OCI-LY7 (cell line): ENCODE results near the gene AASDHPPT. TPM values are rescaled to one million over a fixed set of nuclear protein-coding genes. Genes with fewer than 3 reads are reported as not detected.

Experiments used
- BruUV-seq: library from RNA; stranded (reverse); fragments of 400-500 nt; replicated peaks from 2 replicates; lab custom pipeline; 2021; lab: Mats Ljungman, UMichigan
- CTCF ChIA-PET: fragments of 300-600 bp; sonication (Branson Sonifier 250); formaldehyde crosslinking; loops from one replicate; lab custom pipeline; 2022; ENCODE audit warnings: antibody characterized with exemption; ENCODE audit not compliant: unreplicated experiment; lab: Charles Lee
- POLR2A ChIA-PET: fragments of 300-600 bp; sonication (Branson Sonifier 250); formaldehyde crosslinking; loops from one replicate; lab custom pipeline; 2022; ENCODE audit warnings: antibody characterized with exemption; lab: Charles Lee
- DNase-seq: peaks from one replicate; pipeline ENCODE4 v3.0.0-alpha.2; 2015; ENCODE audit warnings: low spot score
- H2AFZ ChIP-seq: fragments of 200-600 bp; sonication (generic), shearing (Covaris generic); 2 replicates; pipeline ENCODE4 v1.6.1; 2014; ENCODE audit warnings: mild to moderate bottlenecking, antibody characterized with exemption, low read length, moderate library complexity
- H3K27ac ChIP-seq: fragments of 200-600 bp; sonication (generic); 2 replicates; pipeline ENCODE4 v1.5.1; 2014; ENCODE audit warnings: mixed run types, low read depth, mild to moderate bottlenecking, moderate library complexity, low read length, inconsistent platforms; ENCODE audit not compliant: poor library complexity, severe bottlenecking
- H3K36me3 ChIP-seq: fragments of 200-600 bp; sonication (generic); 2 replicates; pipeline ENCODE4 v1.6.1; 2014; ENCODE audit warnings: mild to moderate bottlenecking, antibody characterized with exemption, low read length, moderate library complexity, mixed read lengths; ENCODE audit not compliant: insufficient read depth
- H3K4me1 ChIP-seq: fragments of 200-600 bp; sonication (generic); 2 replicates; pipeline ENCODE4 v1.5.1; 2014; ENCODE audit warnings: mild to moderate bottlenecking, low read length; ENCODE audit not compliant: insufficient read depth, poor library complexity, severe bottlenecking
- H3K4me2 ChIP-seq: fragments of 200-600 bp; sonication (generic); 2 replicates; pipeline ENCODE4 v1.6.1; 2014; ENCODE audit warnings: mild to moderate bottlenecking, low read length
- H3K4me3 ChIP-seq: fragments of 200-600 bp; sonication (generic); 2 replicates; pipeline ENCODE4 v1.5.1; 2014; ENCODE audit warnings: mild to moderate bottlenecking, low read depth, low read length; ENCODE audit not compliant: poor library complexity, severe bottlenecking
- H3K79me2 ChIP-seq: fragments of 200-600 bp; sonication (generic); 2 replicates; pipeline ENCODE4 v1.6.1; 2016; ENCODE audit warnings: low read depth, mild to moderate bottlenecking, low read length, moderate library complexity, mixed read lengths; ENCODE audit not compliant: insufficient read depth
- H3K9me2 ChIP-seq: fragments of 200-600 bp; sonication (generic); 2 replicates; pipeline ENCODE4 v1.6.1; 2016; ENCODE audit warnings: mild to moderate bottlenecking, low read length, mixed read lengths; ENCODE audit not compliant: insufficient read depth
- H3K9me3 ChIP-seq: fragments of 200-600 bp; sonication (generic); 2 replicates; pipeline ENCODE4 v1.6.1; 2014; ENCODE audit warnings: mild to moderate bottlenecking, mixed run types, low read length, mixed read lengths
- H4K20me1 ChIP-seq: fragments of 200-600 bp; sonication (generic); 2 replicates; pipeline ENCODE4 v1.6.1; 2014; ENCODE audit warnings: mild to moderate bottlenecking, antibody characterized with exemption, low read length, moderate library complexity, mixed read lengths; ENCODE audit not compliant: insufficient read depth
- EZH2phosphoT487 ChIP-seq: fragments of 200-600 bp; sonication (generic); IDR thresholded peaks from 2 replicates; pipeline ENCODE4 v1.6.1; 2018; ENCODE audit warnings: low read depth, borderline replicate concordance, mild to moderate bottlenecking, mixed run types, antibody characterized with exemption, low read length, moderate library complexity, mixed read lengths
- intact Hi-C: fragments of 100-400 bp; cut with micrococcal nuclease; formaldehyde crosslinking; loops from one replicate; pipeline ENCODE4 v1.10.0; 2022; ENCODE audit not compliant: unreplicated experiment
- total RNA-seq, 2 experiments: library from RNA; depleted of rRNA in 1 of 2; stranded (reverse); fragments of >200 nt in 1 of 2; shearing (Covaris generic) in 1 of 2; gene quantifications; 2 replicates each; pipeline ENCODE4 v1.2.3, GENCODE V29; 2014 to 2022
- TF ChIP-seq, protein P1 (sequence below): fragments of 200-600 bp; sonication (generic); conservative IDR thresholded peaks from 2 replicates; pipeline ENCODE4 v1.5.1; 2014; ENCODE audit warnings: mild to moderate bottlenecking, antibody characterized with exemption, low read length, moderate library complexity, mixed read lengths

AASDHPPT gene
- total RNA-seq, 2 experiments from 2014 or later, result 49.5 to 51.1 TPM

DNA sequence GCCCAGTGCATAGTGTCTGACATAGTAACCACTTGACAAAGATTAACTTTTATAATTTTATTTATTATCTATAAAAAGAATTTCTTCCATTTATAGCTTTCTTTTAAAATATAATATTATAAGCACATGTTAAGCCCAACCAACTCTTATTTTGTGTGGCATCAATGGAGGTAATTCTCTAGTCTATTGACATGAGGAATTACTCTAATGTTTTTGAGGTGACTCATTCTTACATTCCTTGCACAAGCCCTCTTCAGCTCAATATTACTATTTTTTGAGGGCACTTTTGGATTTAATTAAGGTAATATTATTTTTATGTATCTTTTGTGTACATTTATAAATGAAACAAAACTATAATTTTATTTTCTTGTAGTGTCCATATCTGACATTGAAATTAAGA, 59.6 kb downstream of the AASDHPPT start:
- H3K4me2 ChIP-seq, result no peak overlapping the region
- DNase-seq, result no peak
- BruUV-seq, result no TSS peak
- H3K9me2 ChIP-seq, result no peaks in the 10 kb centered on the region
- TF ChIP-seq EZH2phosphoT487, result no peak
- TF ChIP-seq, protein P1, sequence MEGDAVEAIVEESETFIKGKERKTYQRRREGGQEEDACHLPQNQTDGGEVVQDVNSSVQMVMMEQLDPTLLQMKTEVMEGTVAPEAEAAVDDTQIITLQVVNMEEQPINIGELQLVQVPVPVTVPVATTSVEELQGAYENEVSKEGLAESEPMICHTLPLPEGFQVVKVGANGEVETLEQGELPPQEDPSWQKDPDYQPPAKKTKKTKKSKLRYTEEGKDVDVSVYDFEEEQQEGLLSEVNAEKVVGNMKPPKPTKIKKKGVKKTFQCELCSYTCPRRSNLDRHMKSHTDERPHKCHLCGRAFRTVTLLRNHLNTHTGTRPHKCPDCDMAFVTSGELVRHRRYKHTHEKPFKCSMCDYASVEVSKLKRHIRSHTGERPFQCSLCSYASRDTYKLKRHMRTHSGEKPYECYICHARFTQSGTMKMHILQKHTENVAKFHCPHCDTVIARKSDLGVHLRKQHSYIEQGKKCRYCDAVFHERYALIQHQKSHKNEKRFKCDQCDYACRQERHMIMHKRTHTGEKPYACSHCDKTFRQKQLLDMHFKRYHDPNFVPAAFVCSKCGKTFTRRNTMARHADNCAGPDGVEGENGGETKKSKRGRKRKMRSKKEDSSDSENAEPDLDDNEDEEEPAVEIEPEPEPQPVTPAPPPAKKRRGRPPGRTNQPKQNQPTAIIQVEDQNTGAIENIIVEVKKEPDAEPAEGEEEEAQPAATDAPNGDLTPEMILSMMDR, result no peak
- no peak overlapping the region for H2AFZ ChIP-seq
- H3K4me3 ChIP-seq, result no peak overlapping the region
- CTCF ChIA-PET, result interaction anchor here (1.4 kb wide), 1 partner anchor 10 kb away, joined by 3 read pairs; no protein-coding TSS in a partner anchor
- H3K27ac ChIP-seq, result no peak overlapping the region
- intact Hi-C loops, result no loop called here
- no peaks in the 10 kb centered on the region for H3K36me3 ChIP-seq
- no peaks in the 10 kb centered on the region for H3K4me1 ChIP-seq
- H3K79me2 ChIP-seq, result no peaks in the 10 kb centered on the region
- H4K20me1 ChIP-seq, result no peaks in the 10 kb centered on the region
- POLR2A ChIA-PET, result interaction anchor here (0.6 to 1.8 kb wide), 4 partner anchors 10 to 77 kb away, joined by 3 to 6 read pairs (median 4); no protein-coding TSS in a partner anchor
- H3K9me3 ChIP-seq, result no peaks in the 10 kb centered on the region

DNA sequence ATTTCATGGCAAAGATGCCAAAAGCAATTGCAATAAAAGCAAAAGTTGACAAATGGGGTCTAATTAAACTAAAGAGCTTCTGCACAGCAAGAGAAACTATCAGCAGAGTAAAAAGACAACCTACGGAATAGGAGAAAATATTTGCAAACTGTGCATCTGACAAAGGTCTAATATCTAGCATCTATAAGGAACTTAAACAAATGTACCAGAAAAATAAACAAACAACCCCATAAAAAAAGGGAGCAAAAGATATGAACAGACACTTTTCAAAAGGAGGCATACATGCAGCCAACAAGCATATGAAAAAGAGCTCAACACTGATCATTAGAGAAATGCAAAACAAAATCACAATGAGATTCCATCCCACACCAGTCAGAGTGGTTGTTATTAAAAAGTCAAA, 60.3 kb downstream of the AASDHPPT start:
- Histone ChIP-seq H4K20me1 (no peaks in the 10 kb centered on the region), H3K4me1 (no peaks in the 10 kb centered on the region), H3K9me3 (no peaks in the 10 kb centered on the region), H2AFZ (no peak overlapping the region), H3K4me2 (no peak overlapping the region), H3K9me2 (no peaks in the 10 kb centered on the region), H3K36me3 (no peaks in the 10 kb centered on the region), H3K79me2 (no peaks in the 10 kb centered on the region), H3K4me3 (no peak overlapping the region), H3K27ac (no peak overlapping the region)
- no TSS peak for BruUV-seq
- DNase-seq, result no peak
- intact Hi-C loops, result no loop called here
- POLR2A ChIA-PET, result no interaction called here
- CTCF ChIA-PET, result interaction anchor here (1.4 kb wide), 1 partner anchor 11 kb away, joined by 3 read pairs; no protein-coding TSS in a partner anchor
- TF ChIP-seq, protein P1, result no peak
- no peak for TF ChIP-seq EZH2phosphoT487

Other genes with a start within 250 kb of the AASDHPPT start
- gene MSANTD4, start 55.4 kb upstream of the AASDHPPT start, total RNA-seq (2014; rRNA removed; shearing (Covaris generic)), result 26.4 and 26.6 TPM in 2 replicates
- 20.4 and 21.0 TPM in 2 replicates for gene MSANTD4, start 55.4 kb upstream of the AASDHPPT start, total RNA-seq (2022)
- 6.4 and 10.3 TPM in 2 replicates for gene KBTBD3, start 315 bp upstream of the AASDHPPT start, total RNA-seq (2014; rRNA removed; shearing (Covaris generic))
- 6.0 and 6.5 TPM in 2 replicates for gene KBTBD3, start 315 bp upstream of the AASDHPPT start, total RNA-seq (2022)